Esophagus squamous epithelium (tissue), 5 donors: ENCODE measurements around the gene RUNX1. TPM values are rescaled to one million over a fixed set of nuclear protein-coding genes. Genes with fewer than 3 reads are reported as not detected.
A peak's percentile ranks its signal among the peaks of the same experiment; 100 is the strongest.

Experiments
- DNase-seq: peaks from one replicate; lab custom pipeline; 2025; lab: John Stamatoyannopoulos, UW
- H3K27ac ChIP-seq, 4 donors: fragments of 200-600 bp; sonication (generic); one replicate each; pipeline ENCODE4 v1.5.1; 2016 to 2019; ENCODE audit warnings: mild to moderate bottlenecking in 1 of 4
- H3K27me3 ChIP-seq, 4 donors: fragments of 200-600 bp; sonication (generic); 1 replicate in 3 of 4; 2 replicates in 1 of 4; pipeline versions ENCODE4 v1.5.1 to v1.6.0; 2017 to 2021; ENCODE audit warnings: antibody characterized with exemption in 1 of 4
- H3K36me3 ChIP-seq, 3 donors: fragments of 200-600 bp; sonication (generic); one replicate each; pipeline ENCODE4 v1.5.1; 2016 to 2019
- H3K4me1 ChIP-seq, 3 donors: fragments of 200-600 bp; sonication (generic); one replicate each; pipeline ENCODE4 v1.5.1; 2017 to 2019
- H3K4me3 ChIP-seq, 4 donors: fragments of 200-600 bp; sonication (generic); 1 replicate in 3 of 4; 2 replicates in 1 of 4; pipeline ENCODE4 v1.5.1; 2016 to 2019; ENCODE audit warnings: mild to moderate bottlenecking in 2 of 4, moderate library complexity in 1 of 4
- H3K9me3 ChIP-seq, 3 donors: fragments of 200-600 bp; sonication (generic); one replicate each; pipeline ENCODE4 v1.5.1; 2016 to 2019
- CTCF ChIP-seq, 6 experiments: fragments of 450-650 bp in 4 of 6; fragments of 200-600 bp in 2 of 6; sonication (generic) in 2 of 6; IDR thresholded peaks; one replicate each; pipeline ENCODE4 v1.5.1; 2016 to 2019; ENCODE audit warnings: antibody characterized with exemption in 6 of 6, mild to moderate bottlenecking in 4 of 6, moderate library complexity in 4 of 6
- POLR2A ChIP-seq, 4 donors: fragments of 450-650 bp; IDR thresholded peaks; one replicate each; pipeline ENCODE4 v1.6.1; 2017; ENCODE audit warnings: antibody characterized with exemption in 4 of 4, mild to moderate bottlenecking in 4 of 4, moderate library complexity in 3 of 4
- WGBS, 2 donors: methylation state at CpG; one replicate each; pipeline ENCODE4 v1.1.5; 2018; 5-methylcytosine and 5-hydroxymethylcytosine counted together
- intact Hi-C: fragments of 100-400 bp; cut with DNase I; formaldehyde crosslinking; loops from one replicate; pipeline ENCODE4 v1.15.0; 2022
- total RNA-seq, 4 donors: library from RNA; depleted of rRNA; stranded (reverse); fragments of >200 nt; gene quantifications; one replicate each; pipeline ENCODE4 v1.1.0, GENCODE V29; 2016
- donor health status: DM: yes; HTN: yes; CAD: no.

Gene RUNX1
- total RNA-seq, 4 donors from 2014 or later = 8.2 to 25.4 (median 18.3) TPM

GRCh38 chr21:35026153-35026500 lies 23.0 kb downstream of the RUNX1 start:
- Histone ChIP-seq H3K36me3 (no peaks in the 10 kb centered on the region), H3K27me3 (peaks cover 0 to 8% (median 0%) of the 10 kb centered on the region in 4 donors), H3K4me3 (no peak overlapping the region), H3K9me3 (no peaks in the 10 kb centered on the region), H3K4me1 (peaks cover 0 to 31% (median 4%) of the 10 kb centered on the region in 3 donors), H3K27ac (peak overlapping the region in 3 of 4 donors; percentile 14 to 73 (median 27))
- intact Hi-C loops = no loop called here
- WGBS, 2 donors = 45 to 61% methylated on average over 5 of the region's 5 CpGs
- no peak for TF ChIP-seq CTCF (IDR thresholded peaks at IDR 0.05)
- no peak for TF ChIP-seq POLR2A (IDR thresholded peaks at IDR 0.05)
- DNase-seq = no peak

GRCh38 chr21:35025206-35026152 lies 23.6 kb downstream of the RUNX1 start:
- Histone ChIP-seq H3K27me3 (peaks cover 0 to 8% (median 0%) of the 10 kb centered on the region in 4 donors), H3K27ac (peak overlapping the region in 1 of 4 donors; percentile 73), H3K9me3 (no peaks in the 10 kb centered on the region), H3K36me3 (no peaks in the 10 kb centered on the region), H3K4me1 (peaks cover 0 to 37% (median 4%) of the 10 kb centered on the region in 3 donors), H3K4me3 (no peak overlapping the region)
- DNase-seq = no peak
- WGBS, 2 donors = 74 to 79% methylated on average over 11 to 12 of the region's 12 CpGs
- no peak for TF ChIP-seq POLR2A (IDR thresholded peaks at IDR 0.05)
- intact Hi-C loops = no loop called here

- no peak overlapping the region for H3K27ac ChIP-seq
- H3K36me3 ChIP-seq = no peaks in the 10 kb centered on the region
- H3K4me3 ChIP-seq = no peak overlapping the region
- no peak for DNase-seq
- H3K4me1 ChIP-seq = peaks cover 0 to 38% (median 4%) of the 10 kb centered on the region in 3 donors
- H3K9me3 ChIP-seq = no peaks in the 10 kb centered on the region
- intact Hi-C loops = no loop called here
- TF ChIP-seq POLR2A (IDR thresholded peaks at IDR 0.05) = no peak
- TF ChIP-seq CTCF (IDR thresholded peaks at IDR 0.05) = no peak
- H3K27me3 ChIP-seq = peaks cover 0 to 8% (median 0%) of the 10 kb centered on the region in 4 donors
Measured at GRCh38 chr21:35024513-35024912, 24.6 kb downstream of the RUNX1 start.

GRCh38 chr21:35024071-35024420 lies 25.1 kb downstream of the RUNX1 start:
- no peak for TF ChIP-seq CTCF (IDR thresholded peaks at IDR 0.05)
- no peak for TF ChIP-seq POLR2A (IDR thresholded peaks at IDR 0.05)
- H3K4me3 ChIP-seq = no peak overlapping the region
- WGBS, 2 donors = 95 to 100% methylated on average over 1 of the region's 1 CpG
- no peaks in the 10 kb centered on the region for H3K9me3 ChIP-seq
- H3K36me3 ChIP-seq = no peaks in the 10 kb centered on the region
- peaks cover 0 to 8% (median 0%) of the 10 kb centered on the region in 4 donors for H3K27me3 ChIP-seq
- no peak overlapping the region for H3K27ac ChIP-seq
- H3K4me1 ChIP-seq = peaks cover 0 to 38% (median 4%) of the 10 kb centered on the region in 3 donors
- no peak for DNase-seq
- intact Hi-C loops = no loop called here

GRCh38 chr21:35023396-35024070 lies 25.6 kb downstream of the RUNX1 start:
- 64 to 100% methylated on average over 1 to 2 of the region's 3 CpGs for WGBS, 2 donors
- peaks cover 0 to 38% (median 4%) of the 10 kb centered on the region in 3 donors for H3K4me1 ChIP-seq
- intact Hi-C loops = no loop called here

More at GRCh38 chr21:35023396-35024070, 25.6 kb downstream of the RUNX1 start:
- no peak overlapping the region for H3K4me3 ChIP-seq
- H3K27ac ChIP-seq = no peak overlapping the region
- H3K36me3 ChIP-seq = no peaks in the 10 kb centered on the region
- no peaks in the 10 kb centered on the region for H3K9me3 ChIP-seq
- H3K27me3 ChIP-seq = peaks cover 0 to 8% (median 0%) of the 10 kb centered on the region in 4 donors
- no peak for TF ChIP-seq CTCF (IDR thresholded peaks at IDR 0.05)
- no peak for TF ChIP-seq POLR2A (IDR thresholded peaks at IDR 0.05)
- DNase-seq = no peak
